Activated CD8-positive, alpha-beta memory T cell treated with anti-CD3 and anti-CD28 coated beads, Interleukin-2, amount 10 ng/mL, durations not matched to agents 7 days and 5 days (primary cell): ENCODE measurements around the gene PFKP. TPM values are rescaled to one million over a fixed set of nuclear protein-coding genes. Genes with fewer than 3 reads are reported as not detected.

ENCODE experiments used
- ATAC-seq: fragments of 150-1000 bp; cut with Tn5 transposase; one replicate; pipeline ENCODE4 v1.10.0; 2021; ENCODE audit warnings: moderate library complexity
- CTCF ChIA-PET: fragments of 350-600 bp; sonication (Branson Sonifier 250); formaldehyde crosslinking; loops from one replicate; lab custom pipeline; 2021; ENCODE audit warnings: antibody characterized with exemption; lab: Charles Lee
- DNase-seq: peaks from one replicate; pipeline ENCODE4 v3.0.0-alpha.2; 2020
- H3K27ac Mint-ChIP-seq: one replicate; pipeline ENCODE4 v1.8.0; 2021; ENCODE audit warnings: mild to moderate bottlenecking, mixed read lengths
- H3K27me3 Mint-ChIP-seq: one replicate; pipeline ENCODE4 v1.8.0; 2021; ENCODE audit warnings: mixed read lengths
- H3K36me3 Mint-ChIP-seq: one replicate; pipeline ENCODE4 v1.8.0; 2021; ENCODE audit warnings: mild to moderate bottlenecking, mixed read lengths
- H3K4me1 Mint-ChIP-seq: one replicate; pipeline ENCODE4 v1.8.0; 2021; ENCODE audit warnings: mixed read lengths
- H3K4me3 Mint-ChIP-seq: one replicate; pipeline ENCODE4 v1.8.0; 2021; ENCODE audit warnings: mild to moderate bottlenecking, moderate library complexity, mixed read lengths
- H3K9me3 Mint-ChIP-seq: one replicate; pipeline ENCODE4 v1.8.0; 2022; ENCODE audit warnings: low read depth, mixed read lengths
- total RNA-seq, 2 experiments: library from RNA; stranded (reverse); gene quantifications; one replicate each; pipeline ENCODE4 v1.2.3, GENCODE V29; 2021

The PFKP gene
- total RNA-seq, 2 experiments from 2014 or later, result 230 to 262 TPM

DNA sequence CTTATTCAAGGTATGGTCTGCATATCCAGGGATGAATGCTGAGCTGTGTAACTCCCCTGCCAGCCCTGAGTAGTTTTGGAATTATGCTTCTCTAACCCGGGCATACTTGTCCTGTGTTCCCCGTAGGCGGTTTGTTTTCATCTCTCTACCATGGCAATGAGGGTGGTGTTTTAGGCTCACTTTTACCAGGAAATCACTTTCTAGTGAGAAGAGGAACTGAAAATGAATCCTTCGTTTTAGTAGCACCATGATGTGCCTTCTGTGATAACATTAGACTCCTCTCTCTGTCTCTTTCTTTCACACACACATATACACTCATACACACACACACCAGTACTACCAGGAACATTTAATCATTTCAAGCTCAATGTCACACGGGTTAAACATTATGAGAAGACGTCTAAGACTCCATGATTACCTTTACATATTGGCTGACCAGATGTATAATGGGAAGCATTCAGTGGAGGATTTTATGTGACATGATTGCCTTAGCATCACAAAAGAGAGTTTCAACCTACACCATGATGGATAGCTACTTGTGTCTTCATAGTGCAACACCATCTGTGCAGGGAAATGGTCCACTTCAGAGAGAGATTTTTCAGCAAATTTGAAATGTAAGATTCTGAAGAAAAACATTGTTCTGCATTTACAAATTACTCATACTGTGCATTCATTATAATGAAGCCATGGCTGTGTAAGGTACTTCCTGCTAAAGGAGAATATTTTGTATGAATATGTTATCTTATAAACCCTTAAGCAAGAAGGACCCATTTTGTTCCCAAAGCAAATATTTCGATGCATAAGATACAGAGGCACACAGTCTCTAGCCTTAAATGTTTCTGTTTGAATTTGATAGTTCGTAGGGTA lies 31.0 kb upstream of the PFKP start:
- ATAC-seq (no peak), DNase-seq (no peak)
- Mint-ChIP-seq H3K4me3 (no peak overlapping the region), H3K4me1 (no peaks in the 10 kb centered on the region), H3K9me3 (no peaks in the 10 kb centered on the region), H3K36me3 (no peaks in the 10 kb centered on the region), H3K27me3 (peaks cover 24% of the 10 kb centered on the region), H3K27ac (no peak overlapping the region)
- CTCF ChIA-PET, result no interaction called here

DNA sequence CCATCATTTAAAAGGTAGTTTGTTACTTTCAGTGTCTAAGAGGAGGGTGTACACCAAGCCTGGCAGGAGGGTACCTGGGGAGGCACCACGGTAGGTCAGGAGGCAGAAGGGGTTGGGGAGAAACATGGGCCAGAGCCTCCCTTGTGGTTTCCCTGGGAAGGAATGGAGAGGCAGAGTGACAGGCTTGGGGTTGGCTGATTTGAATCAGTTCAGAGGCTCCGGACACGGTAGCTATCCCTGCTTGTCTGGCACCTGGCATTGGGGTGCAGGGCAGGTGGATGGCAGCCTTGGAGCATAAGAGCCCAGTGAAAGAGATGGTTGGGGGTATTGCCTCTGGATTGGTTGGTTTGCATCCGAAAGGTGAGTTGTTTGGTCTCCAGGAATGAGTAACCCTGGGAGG lies 30.2 kb upstream of the PFKP start:
- CTCF ChIA-PET, result no interaction called here

GRCh38 chr10:3040069-3040468 lies 27.3 kb upstream of the PFKP start:
- H3K27ac Mint-ChIP-seq, result no peak overlapping the region

More for the DNA sequence above, 30.2 kb upstream of the PFKP start:
- Mint-ChIP-seq H3K9me3 (no peaks in the 10 kb centered on the region), H3K36me3 (no peaks in the 10 kb centered on the region), H3K4me1 (no peaks in the 10 kb centered on the region), H3K4me3 (no peak overlapping the region), H3K27ac (no peak overlapping the region), H3K27me3 (peaks cover 17% of the 10 kb centered on the region)
- no peak for ATAC-seq
- no peak for DNase-seq

DNA sequence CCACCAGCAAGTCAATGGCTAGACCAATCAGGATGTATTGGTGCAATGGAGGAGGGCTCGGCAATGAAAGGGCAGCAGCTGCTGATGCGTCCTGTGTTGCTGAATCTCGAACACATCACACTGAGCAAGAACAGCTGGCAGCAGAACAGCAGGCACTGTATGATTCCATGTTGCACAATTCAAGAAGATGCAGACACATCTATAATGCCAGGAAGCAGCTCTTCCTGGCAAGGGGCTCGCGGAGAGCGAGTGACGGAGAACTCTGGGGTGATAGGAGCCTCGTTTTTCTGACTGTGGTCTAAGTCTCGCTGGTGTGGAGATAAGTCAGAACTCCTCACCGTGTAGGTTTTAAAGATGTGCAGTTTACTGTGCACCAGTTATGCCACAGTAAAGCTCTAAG lies 24.8 kb upstream of the PFKP start:
- Mint-ChIP-seq H3K9me3 (no peaks in the 10 kb centered on the region), H3K4me3 (no peak overlapping the region), H3K4me1 (peaks cover 2% of the 10 kb centered on the region), H3K27ac (no peak overlapping the region), H3K36me3 (no peaks in the 10 kb centered on the region), H3K27me3 (peaks cover 13% of the 10 kb centered on the region)
- DNase-seq (no peak), ATAC-seq (no peak)
- CTCF ChIA-PET, result interaction anchor here (0.6 to 2.7 kb wide), 3 partner anchors 77 to 1559 kb away, joined by 3 to 13 read pairs (median 3); no protein-coding TSS in a partner anchor

More at GRCh38 chr10:3040069-3040468, 27.3 kb upstream of the PFKP start:
- no peaks in the 10 kb centered on the region for H3K36me3 Mint-ChIP-seq
- H3K27me3 Mint-ChIP-seq, result peaks cover 22% of the 10 kb centered on the region
- CTCF ChIA-PET, result no interaction called here
- ATAC-seq (no peak), DNase-seq (no peak)
- no peak overlapping the region for H3K4me3 Mint-ChIP-seq
- peaks cover 2% of the 10 kb centered on the region for H3K4me1 Mint-ChIP-seq
- H3K9me3 Mint-ChIP-seq, result no peaks in the 10 kb centered on the region

- peaks cover 2% of the 10 kb centered on the region for H3K4me1 Mint-ChIP-seq
- CTCF ChIA-PET, result interaction anchor here (1.0 to 2.7 kb wide), 5 partner anchors 105 to 423 kb away, joined by 3 to 13 read pairs (median 3); no protein-coding TSS in a partner anchor
- peak; percentile 69 for ATAC-seq
- DNase-seq, result peak; percentile 62
- peaks cover 13% of the 10 kb centered on the region for H3K27me3 Mint-ChIP-seq
- no peak overlapping the region for H3K4me3 Mint-ChIP-seq
- no peak overlapping the region for H3K27ac Mint-ChIP-seq
- H3K9me3 Mint-ChIP-seq, result no peaks in the 10 kb centered on the region
- no peaks in the 10 kb centered on the region for H3K36me3 Mint-ChIP-seq
Measured at GRCh38 chr10:3043512-3044368, 23.6 kb upstream of the PFKP start.

- H3K4me3 Mint-ChIP-seq, result no peak overlapping the region
- H3K9me3 Mint-ChIP-seq, result no peaks in the 10 kb centered on the region
- no peaks in the 10 kb centered on the region for H3K36me3 Mint-ChIP-seq
- CTCF ChIA-PET, result interaction anchor here (1.1 kb wide), 1 partner anchor 117 kb away, joined by 4 read pairs; no protein-coding TSS in a partner anchor
- peaks cover 2% of the 10 kb centered on the region for H3K4me1 Mint-ChIP-seq
- H3K27ac Mint-ChIP-seq, result no peak overlapping the region
- DNase-seq (no peak), ATAC-seq (no peak)
- peaks cover 19% of the 10 kb centered on the region for H3K27me3 Mint-ChIP-seq
Measured at GRCh38 chr10:3045471-3046209, 21.7 kb upstream of the PFKP start.

GRCh38 chr10:3046210-3046779 lies 21.1 kb upstream of the PFKP start:
- Mint-ChIP-seq H3K27me3 (peaks cover 19% of the 10 kb centered on the region), H3K27ac (no peak overlapping the region), H3K9me3 (no peaks in the 10 kb centered on the region), H3K4me1 (peaks cover 2% of the 10 kb centered on the region), H3K4me3 (no peak overlapping the region), H3K36me3 (no peaks in the 10 kb centered on the region)
- DNase-seq (no peak), ATAC-seq (no peak)
- CTCF ChIA-PET, result interaction anchor here (1.3 kb wide), 1 partner anchor 118 kb away, joined by 3 read pairs; no protein-coding TSS in a partner anchor

- H3K27me3 Mint-ChIP-seq, result peaks cover 24% of the 10 kb centered on the region
- CTCF ChIA-PET, result interaction anchor here (1.3 kb wide), 1 partner anchor 118 kb away, joined by 3 read pairs; no protein-coding TSS in a partner anchor
Measured at GRCh38 chr10:3046981-3047547, 20.3 kb upstream of the PFKP start.

GRCh38 chr10:3047596-3047995 lies 19.8 kb upstream of the PFKP start:
- no peak overlapping the region for H3K4me3 Mint-ChIP-seq
- H3K36me3 Mint-ChIP-seq, result no peaks in the 10 kb centered on the region
- ATAC-seq (no peak), DNase-seq (no peak)
- CTCF ChIA-PET, result interaction anchor here (1.3 kb wide), 1 partner anchor 119 kb away, joined by 3 read pairs; no protein-coding TSS in a partner anchor
- peaks cover 24% of the 10 kb centered on the region for H3K27me3 Mint-ChIP-seq
- no peak overlapping the region for H3K27ac Mint-ChIP-seq
- H3K4me1 Mint-ChIP-seq, result peaks cover 2% of the 10 kb centered on the region
- H3K9me3 Mint-ChIP-seq, result no peaks in the 10 kb centered on the region

More at GRCh38 chr10:3046981-3047547, 20.3 kb upstream of the PFKP start:
- no peak for DNase-seq
- ATAC-seq, result no peak
- Mint-ChIP-seq H3K4me1 (peaks cover 2% of the 10 kb centered on the region), H3K27ac (no peak overlapping the region), H3K4me3 (no peak overlapping the region), H3K9me3 (no peaks in the 10 kb centered on the region), H3K36me3 (no peaks in the 10 kb centered on the region)

DNA sequence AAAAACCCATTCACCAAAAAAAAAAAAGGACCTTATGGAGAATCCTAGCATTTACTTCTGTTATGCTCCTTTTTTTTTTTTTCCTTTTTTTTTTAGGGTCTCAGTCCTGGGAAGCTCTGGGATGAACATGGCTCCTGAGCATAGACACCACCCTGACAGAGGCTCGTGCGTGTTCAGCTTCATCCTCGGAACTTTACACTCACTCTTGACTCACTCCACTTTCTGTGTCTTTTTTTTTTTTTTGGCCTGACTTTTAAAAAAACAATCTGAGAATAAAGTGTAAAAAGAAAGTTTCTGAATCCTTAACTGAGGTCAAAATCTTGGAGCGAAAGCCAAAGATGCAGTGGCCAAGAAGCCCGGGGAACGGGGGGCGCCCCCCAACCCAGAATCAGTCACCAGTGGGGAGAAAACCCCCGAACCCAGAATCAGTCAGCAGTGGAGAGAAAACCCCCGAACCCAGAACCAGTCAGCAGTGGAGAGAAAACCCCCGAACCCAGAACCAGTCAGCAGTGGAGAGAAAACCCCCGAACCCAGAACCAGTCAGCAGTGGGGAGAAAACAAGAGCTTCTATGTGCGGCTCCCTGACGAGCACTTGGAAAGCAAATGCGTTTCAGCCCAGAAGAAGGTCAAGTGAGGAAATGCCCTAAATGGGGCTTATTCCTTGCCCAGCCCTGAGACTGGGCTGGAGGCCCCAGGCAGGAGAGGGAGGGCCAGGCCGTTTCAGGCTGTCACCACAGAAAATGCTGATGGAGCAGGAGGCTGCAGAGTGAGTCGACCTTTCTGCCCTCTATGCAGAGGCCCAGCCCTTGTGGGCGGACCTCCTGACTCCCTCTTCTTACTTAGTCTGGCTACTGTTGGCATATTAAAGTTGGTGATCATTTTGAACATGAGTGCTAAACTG lies 19.0 kb upstream of the PFKP start:
- DNase-seq, result no peak
- H3K36me3 Mint-ChIP-seq, result no peaks in the 10 kb centered on the region
- H3K9me3 Mint-ChIP-seq, result no peaks in the 10 kb centered on the region
- CTCF ChIA-PET, result no interaction called here
- H3K4me3 Mint-ChIP-seq, result no peak overlapping the region
- ATAC-seq, result no peak
- peaks cover 2% of the 10 kb centered on the region for H3K4me1 Mint-ChIP-seq
- H3K27ac Mint-ChIP-seq, result no peak overlapping the region
- H3K27me3 Mint-ChIP-seq, result peaks cover 26% of the 10 kb centered on the region

DNA sequence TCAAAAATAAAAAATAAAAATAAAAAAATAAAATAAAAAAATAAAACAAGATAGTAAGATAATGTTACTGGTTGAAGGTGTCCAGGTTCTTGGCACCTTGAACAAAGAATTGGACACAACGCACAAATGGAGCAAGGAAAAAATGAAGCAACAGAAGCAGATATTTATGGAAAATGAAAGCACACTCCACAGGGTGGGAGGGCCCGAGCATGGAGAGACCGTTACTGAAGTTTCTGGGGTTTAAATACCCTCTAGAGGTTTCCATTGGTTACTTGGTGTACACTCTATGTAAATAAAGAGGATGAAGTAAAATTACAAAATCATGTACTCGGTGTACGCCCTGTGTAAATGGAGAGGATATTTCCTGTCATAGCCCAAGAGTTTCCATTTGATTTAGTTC lies 15.7 kb upstream of the PFKP start:
- ATAC-seq, result no peak
- H3K4me3 Mint-ChIP-seq, result no peak overlapping the region
- H3K9me3 Mint-ChIP-seq, result no peaks in the 10 kb centered on the region
- DNase-seq, result no peak
- peaks cover 5% of the 10 kb centered on the region for H3K4me1 Mint-ChIP-seq
- H3K27me3 Mint-ChIP-seq, result peaks cover 40% of the 10 kb centered on the region
- CTCF ChIA-PET, result no interaction called here
- no peaks in the 10 kb centered on the region for H3K36me3 Mint-ChIP-seq
- no peak overlapping the region for H3K27ac Mint-ChIP-seq
